IMR-90 (cell line): ENCODE measurements around the gene KCNMA1. TPM values are rescaled to one million over a fixed set of nuclear protein-coding genes. Genes with fewer than 3 reads are reported as not detected.

Source experiments
- ATAC-seq: fragments of 200-7000 bp; cut with Tn5 transposase; 2 replicates; pipeline ENCODE4 v1.9.1; 2020; ENCODE audit warnings: low read depth, mild to moderate bottlenecking, moderate library complexity
- BruUV-seq: library from RNA; stranded (reverse); fragments of 400-500 nt; replicated peaks from 2 replicates; lab custom pipeline; 2021; lab: Mats Ljungman, UMichigan
- CTCF ChIA-PET: fragments of 300-600 bp; formaldehyde crosslinking; extraction: SDS; loops from one replicate; lab custom pipeline; 2021; ENCODE audit warnings: antibody characterized with exemption; lab: Yijun Ruan, JAX
- POLR2A ChIA-PET: fragments of 300-600 bp; sonication (Branson Sonifier 250); formaldehyde crosslinking; loops from one replicate; lab custom pipeline; 2022; ENCODE audit warnings: antibody characterized with exemption; ENCODE audit not compliant: unreplicated experiment; lab: Charles Lee
- DNase-seq: peaks from one replicate; pipeline ENCODE4 v3.0.0; 2013
- H2AFZ ChIP-seq: replicated peaks from 2 replicates; pipeline ENCODE3; 2013; ENCODE audit warnings: low read length, mild to moderate bottlenecking; ENCODE audit not compliant: poor library complexity
- H2AK5ac ChIP-seq: 2 replicates; pipeline ENCODE4 v1.6.1; 2013; ENCODE audit warnings: low read depth, low read length, inconsistent platforms
- H2AK9ac ChIP-seq: replicated peaks from 2 replicates; pipeline ENCODE3; 2013; ENCODE audit warnings: mild to moderate bottlenecking, low read depth, low read length, moderate library complexity; ENCODE audit not compliant: poor library complexity
- H2BK120ac ChIP-seq: 2 replicates; pipeline ENCODE4 v1.6.1; 2013; ENCODE audit warnings: low read depth, low read length, inconsistent platforms
- H2BK15ac ChIP-seq: 3 replicates; pipeline ENCODE4 v1.6.1; 2013; ENCODE audit warnings: low read depth, low read length, inconsistent platforms
- H2BK20ac ChIP-seq: 2 replicates; pipeline ENCODE4 v1.6.1; 2013; ENCODE audit warnings: low read depth, mild to moderate bottlenecking, inconsistent platforms, low read length, moderate library complexity
- H2BK5ac ChIP-seq: 2 replicates; pipeline ENCODE4 v1.6.1; 2013; ENCODE audit warnings: mild to moderate bottlenecking, low read depth, low read length, inconsistent platforms; ENCODE audit not compliant: poor library complexity, severe bottlenecking
- H3K14ac ChIP-seq: replicated peaks from 2 replicates; pipeline ENCODE4 v1.6.1; 2013; ENCODE audit warnings: low read depth, low read length, inconsistent platforms
- H3K18ac ChIP-seq: 2 replicates; pipeline ENCODE4 v1.6.1; 2013; ENCODE audit warnings: low read depth, low read length, control low read depth
- H3K23ac ChIP-seq: 2 replicates; pipeline ENCODE4 v1.6.1; 2013; ENCODE audit warnings: low read depth, low read length, inconsistent platforms
- H3K27ac ChIP-seq: 2 replicates; pipeline ENCODE4 v1.5.1; 2013; ENCODE audit warnings: mild to moderate bottlenecking, control low read depth, low read length; ENCODE audit not compliant: insufficient read depth
- H3K27me3 ChIP-seq: 2 replicates; pipeline ENCODE4 v1.6.1; 2013; ENCODE audit warnings: low read length; ENCODE audit not compliant: control insufficient read depth, insufficient read depth
- H3K36me3 ChIP-seq: 2 replicates; pipeline ENCODE4 v1.6.1; 2013; ENCODE audit warnings: low read length, mixed read lengths; ENCODE audit not compliant: control insufficient read depth, insufficient read depth
- H3K4ac ChIP-seq: 2 replicates; pipeline ENCODE4 v1.6.1; 2013; ENCODE audit warnings: low read depth, low read length, inconsistent platforms
- H3K4me1 ChIP-seq: 2 replicates; pipeline ENCODE4 v1.6.1; 2013; ENCODE audit warnings: low read length, mixed read lengths; ENCODE audit not compliant: control insufficient read depth, insufficient read depth
- H3K4me2 ChIP-seq: 2 replicates; pipeline ENCODE4 v1.6.1; 2013; ENCODE audit warnings: low read depth, mild to moderate bottlenecking, control low read depth, low read length, moderate library complexity
- H3K4me3 ChIP-seq: 2 replicates; pipeline ENCODE4 v1.5.1; 2013; ENCODE audit warnings: low read depth, mild to moderate bottlenecking, control low read depth, low read length, moderate library complexity; ENCODE audit not compliant: insufficient read depth
- H3K56ac ChIP-seq: 2 replicates; pipeline ENCODE4 v1.6.1; 2013; ENCODE audit warnings: low read length, inconsistent platforms; ENCODE audit not compliant: insufficient read depth; ENCODE audit errors: extremely low read depth
- H3K79me1 ChIP-seq, 2 experiments: 2 replicates each; pipeline ENCODE4 v1.6.1; 2013; ENCODE audit warnings: low read length in 2 of 2, inconsistent platforms in 1 of 2, low read depth in 1 of 2
- H3K9ac ChIP-seq: 2 replicates; pipeline ENCODE4 v1.6.1; 2013; ENCODE audit warnings: low read depth, low read length, control low read depth
- H3K9me1 ChIP-seq: 2 replicates; pipeline ENCODE4 v1.6.1; 2013; ENCODE audit warnings: low read length, inconsistent platforms; ENCODE audit not compliant: insufficient read depth
- H3K9me3 ChIP-seq: 2 replicates; pipeline ENCODE4 v1.6.1; 2013; ENCODE audit warnings: low read length; ENCODE audit not compliant: control insufficient read depth, insufficient read depth
- H4K20me1 ChIP-seq: 2 replicates; pipeline ENCODE4 v1.6.1; 2013; ENCODE audit warnings: low read length, inconsistent platforms; ENCODE audit not compliant: insufficient read depth
- H4K5ac ChIP-seq: 2 replicates; pipeline ENCODE4 v1.6.1; 2013; ENCODE audit warnings: mild to moderate bottlenecking, low read depth, low read length, control low read depth
- H4K8ac ChIP-seq, 2 experiments: 2 replicates each; pipeline ENCODE4 v1.6.1; 2013; ENCODE audit warnings: low read depth in 2 of 2, low read length in 2 of 2, control low read depth in 1 of 2, inconsistent platforms in 1 of 2
- H4K91ac ChIP-seq: 2 replicates; pipeline ENCODE4 v1.6.1; 2013; ENCODE audit warnings: low read depth, low read length, inconsistent platforms; ENCODE audit not compliant: insufficient read depth
- BHLHE40 ChIP-seq: fragments of 150-350 bp; IDR thresholded peaks from 2 replicates; pipeline ENCODE4 v1.6.1; 2016; ENCODE audit warnings: mild to moderate bottlenecking, low read depth, low read length
- WGBS, 2 experiments: methylation state at CpG; one replicate each; pipeline versions ENCODE4 v1.1.5 to v1.1.7; 2013; ENCODE audit warnings: missing lambda C conversion rate in 2 of 2; ENCODE audit not compliant: insufficient read length in 1 of 2; ENCODE audit errors: extremely low coverage in 2 of 2; 5-methylcytosine and 5-hydroxymethylcytosine counted together
- dilution Hi-C: fragments of 300-500 bp; cut with HindIII; formaldehyde crosslinking; loops from one replicate; pipeline ENCODE4 v1.14.3; 2018; ENCODE audit warnings: low sequenced_read_pairs; ENCODE audit not compliant: unreplicated experiment
- in situ Hi-C: fragments of 300-500 bp; cut with MboI; formaldehyde crosslinking; loops from 3 replicates; pipeline ENCODE4 v1.14.3; 2019; ENCODE audit warnings: low sequenced_read_pairs, inconsistent platforms, mixed read lengths
- intact Hi-C: fragments of 100-400 bp; cut with micrococcal nuclease; formaldehyde crosslinking; loops from 2 replicates; pipeline ENCODE4 v1.10.0; 2022
- polyA plus RNA-seq, 3 experiments: library from polyadenylated mRNA; depleted of rRNA; stranded (reverse); fragments of >200 nt; gene quantifications; 2 replicates each; pipeline ENCODE4 v1.2.3, GENCODE V29; 2012; ENCODE audit warnings: low replicate concordance in 1 of 3
- total RNA-seq: library from RNA; depleted of rRNA; stranded (reverse); fragments of >200 nt; gene quantifications from 2 replicates; pipeline ENCODE4 v1.2.3, GENCODE V29; 2012

The KCNMA1 gene
- total and polyA plus RNA-seq, 2 of the 4 experiments (the other 2 are of a cell fraction), result 25.6 to 29.6 TPM

GRCh38 chr10:77226020-77226419 is 411.6 kb downstream of the KCNMA1 start:
- Histone ChIP-seq H4K20me1 (no peaks in the 10 kb centered on the region), H3K79me1 (no peaks in the 10 kb centered on the region; a peak in 1 of 4 replicates), H4K5ac (no peak overlapping the region), H3K23ac (no peak overlapping the region), H2AK9ac (no peak overlapping the region), H2BK5ac (no peak overlapping the region), H3K9ac (no peak overlapping the region), H3K4me3 (no peak overlapping the region), H3K27me3 (no peaks in the 10 kb centered on the region), H2BK15ac (no peak overlapping the region), H2BK120ac (no peak overlapping the region), H3K4me2 (no peak overlapping the region), H3K4ac (no peak overlapping the region), H3K27ac (no peak overlapping the region), H2AK5ac (no peak overlapping the region), H3K56ac (no peak overlapping the region), H3K18ac (no peak overlapping the region), H3K14ac (no peak overlapping the region), H4K91ac (no peak overlapping the region), H3K4me1 (peaks cover 11% of the 10 kb centered on the region; the same call in 1 of the 2 replicates), H3K9me1 (peaks cover 8% of the 10 kb centered on the region), H2BK20ac (no peak overlapping the region), H3K36me3 (no peaks in the 10 kb centered on the region), H4K8ac (no peak overlapping the region), H2AFZ (no peak overlapping the region), H3K9me3 (no peaks in the 10 kb centered on the region)
- no TSS peak for BruUV-seq
- intact Hi-C loops (no loop called here), dilution Hi-C loops (no loop called here), in situ Hi-C loops (no loop called here)
- ATAC-seq (no peak), DNase-seq (no peak)
- ChIA-PET CTCF (no interaction called here), POLR2A (no interaction called here)
- no CpG with 5 or more reads among the region's 2 CpGs for WGBS, 2 experiments
- no peak for TF ChIP-seq BHLHE40
